Lower leg skin (tissue), 4 donors: ENCODE measurements around the gene SIRPA. TPM values are rescaled to one million over a fixed set of nuclear protein-coding genes. Genes with fewer than 3 reads are reported as not detected.

ENCODE experiments used
- DNase-seq, 2 donors: peaks; one replicate each; pipeline ENCODE4 v3.0.0-alpha.2; 2019; ENCODE audit warnings: low spot score in 2 of 2
- H3K4me3 ChIP-seq: fragments of 200-600 bp; sonication (generic); 2 replicates; pipeline ENCODE4 v1.5.1; 2017; ENCODE audit warnings: mild to moderate bottlenecking, low read depth; ENCODE audit not compliant: poor library complexity, severe bottlenecking
- CTCF ChIP-seq, 3 donors: fragments of 450-650 bp; IDR thresholded peaks; one replicate each; pipeline ENCODE4 v1.5.1; 2016; ENCODE audit warnings: antibody characterized with exemption in 3 of 3, mild to moderate bottlenecking in 3 of 3, moderate library complexity in 2 of 3
- POLR2A ChIP-seq, 2 donors: fragments of 450-650 bp; IDR thresholded peaks; one replicate each; pipeline ENCODE4 v1.6.1; 2016 to 2017; ENCODE audit warnings: antibody characterized with exemption in 2 of 2, mild to moderate bottlenecking in 1 of 2, moderate library complexity in 1 of 2
- WGBS, 2 donors: methylation state at CpG; one replicate each; pipeline ENCODE4 v1.1.5; 2018; 5-methylcytosine and 5-hydroxymethylcytosine counted together
- intact Hi-C: fragments of 100-400 bp; cut with DNase I; formaldehyde crosslinking; loops from one replicate; pipeline ENCODE4 v1.15.0; 2023; ENCODE audit warnings: low total_unique reads
- total RNA-seq, 4 donors: library from RNA; depleted of rRNA; stranded (reverse); fragments of >200 nt; gene quantifications; one replicate each; pipeline ENCODE4 v1.1.0, GENCODE V29; 2016

SIRPA gene
- total RNA-seq, 4 donors from 2014 or later = 29.3 to 55.0 (median 44.1) TPM

GRCh38 chr20:1933465-1933870, 38.3 kb downstream of the SIRPA start:
- intact Hi-C loops = no loop called here
- WGBS, 2 donors = 27 to 28% methylated on average over 9 of the region's 9 CpGs
- peak; percentile 59 to 95 for DNase-seq

GRCh38 chr20:1934156-1934555, 38.9 kb downstream of the SIRPA start:
- DNase-seq = no peak
- no peak for TF ChIP-seq CTCF (IDR thresholded peaks at IDR 0.05)
- no peak for TF ChIP-seq POLR2A (IDR thresholded peaks at IDR 0.05)
- 29 to 39% methylated on average over 1 of the region's 1 CpG for WGBS, 2 donors
- intact Hi-C loops = no loop called here
- H3K4me3 ChIP-seq = no peak overlapping the region

More at GRCh38 chr20:1933465-1933870, 38.3 kb downstream of the SIRPA start:
- no peak for TF ChIP-seq POLR2A (IDR thresholded peaks at IDR 0.05)
- no peak for TF ChIP-seq CTCF (IDR thresholded peaks at IDR 0.05)
- H3K4me3 ChIP-seq = no peak overlapping the region

GRCh38 chr20:1934721-1935573, 39.7 kb downstream of the SIRPA start:
- WGBS, 2 donors = 45 to 48% methylated on average over 19 of the region's 19 CpGs
- peak; percentile 87 to 97 for DNase-seq
- no peak for TF ChIP-seq POLR2A (IDR thresholded peaks at IDR 0.05)
- no peak for TF ChIP-seq CTCF (IDR thresholded peaks at IDR 0.05)
- intact Hi-C loops = no loop called here
- H3K4me3 ChIP-seq = no peak overlapping the region

GRCh38 chr20:1935696-1936366, 40.6 kb downstream of the SIRPA start:
- intact Hi-C loops = no loop called here
- H3K4me3 ChIP-seq = no peak overlapping the region
- WGBS, 2 donors = 69 to 70% methylated on average over 15 of the region's 15 CpGs
- no peak for DNase-seq
- TF ChIP-seq CTCF (IDR thresholded peaks at IDR 0.05) = no peak
- TF ChIP-seq POLR2A (IDR thresholded peaks at IDR 0.05) = no peak

- H3K4me3 ChIP-seq = no peak overlapping the region
- DNase-seq = no peak
- intact Hi-C loops = no loop called here
- WGBS, 2 donors = 83 to 87% methylated on average over 25 of the region's 25 CpGs
- TF ChIP-seq CTCF (IDR thresholded peaks at IDR 0.05) (no peak), POLR2A (IDR thresholded peaks at IDR 0.05) (no peak)
Measured at GRCh38 chr20:1937316-1937976, 42.2 kb downstream of the SIRPA start.
